HepG2 (cell line): ENCODE data around the gene TMEM95. TPM values are rescaled to one million over a fixed set of nuclear protein-coding genes. Genes with fewer than 3 reads are reported as not detected.

ENCODE experiments used
- ATF1 ChIP-seq: IDR thresholded peaks from 2 replicates; pipeline ENCODE4 v1.6.1; 2016; ENCODE audit warnings: mild to moderate bottlenecking, control low read depth
- CSRNP1 ChIP-seq: sonication (generic); formaldehyde crosslinking; IDR thresholded peaks from 2 replicates; pipeline ENCODE4 v1.8.1; 2023; ENCODE audit warnings: mild to moderate bottlenecking, missing genetic modification reagents
- DRAP1 ChIP-seq: IDR thresholded peaks from 2 replicates; pipeline ENCODE4 v1.6.1; 2016; ENCODE audit warnings: missing genetic modification reagents, missing compliant biosample characterization
- ETV6 ChIP-seq: sonication (generic); formaldehyde crosslinking; conservative IDR thresholded peaks from 2 replicates; pipeline ENCODE4 v1.4.0; 2020; ENCODE audit warnings: missing genetic modification reagents
- GTF2F1 ChIP-seq: fragments of 150-350 bp; IDR thresholded peaks from 2 replicates; pipeline ENCODE4 v1.6.1; 2014; ENCODE audit warnings: low read length
- JUN ChIP-seq: sonication (generic); formaldehyde crosslinking; IDR thresholded peaks from 2 replicates; pipeline ENCODE4 v1.4.0; 2020; ENCODE audit warnings: mild to moderate bottlenecking, missing genetic modification reagents
- KDM2A ChIP-seq: sonication (generic); formaldehyde crosslinking; IDR thresholded peaks from 2 replicates; pipeline ENCODE4 v1.4.0; 2020; ENCODE audit warnings: low read depth, missing genetic modification reagents, borderline replicate concordance
- KMT2A ChIP-seq: sonication (generic); formaldehyde crosslinking; IDR thresholded peaks from 2 replicates; pipeline ENCODE4 v1.4.0; 2020; ENCODE audit warnings: missing genetic modification reagents
- NFE2L1 ChIP-seq: sonication (generic); formaldehyde crosslinking; IDR thresholded peaks from 2 replicates; pipeline ENCODE4 v1.4.0; 2020; ENCODE audit warnings: missing genetic modification reagents, mild to moderate bottlenecking, borderline replicate concordance
- NR2F1 ChIP-seq, 2 experiments: fragments of 450-650 bp in 1 of 2; formaldehyde crosslinking in 1 of 2; IDR thresholded peaks; 2 replicates each; pipeline versions ENCODE4 v1.5.0 to v1.6.1; 2016 to 2020; ENCODE audit warnings: mild to moderate bottlenecking in 1 of 2, missing compliant biosample characterization in 1 of 2, missing genetic modification reagents in 1 of 2, moderate library complexity in 1 of 2
- PCBP2 ChIP-seq: fragments of 200-400 bp; formaldehyde crosslinking; optimal IDR thresholded peaks from 2 replicates; pipeline ENCODE3; 2018; ENCODE audit warnings: low read length, low read depth; ENCODE audit not compliant: poor library complexity, severe bottlenecking
- SYNCRIP ChIP-seq: fragments of 200-400 bp; formaldehyde crosslinking; IDR thresholded peaks from 2 replicates; pipeline ENCODE4 v1.6.1; 2018; ENCODE audit warnings: mild to moderate bottlenecking, low read depth, low read length; ENCODE audit not compliant: insufficient read depth
- TAF1 ChIP-seq: sonication (generic); formaldehyde crosslinking; IDR thresholded peaks from 2 replicates; pipeline ENCODE4 v1.4.0; 2020; ENCODE audit warnings: missing genetic modification reagents
- YEATS4 ChIP-seq: sonication (generic); formaldehyde crosslinking; IDR thresholded peaks from 2 replicates; pipeline ENCODE4 v1.4.0; 2020; ENCODE audit warnings: missing genetic modification reagents, borderline replicate concordance
- ZBTB39 ChIP-seq: sonication (generic); formaldehyde crosslinking; IDR thresholded peaks from 2 replicates; pipeline ENCODE4 v1.5.0; 2020; ENCODE audit warnings: missing genetic modification reagents
- ZBTB46 ChIP-seq: sonication (generic); formaldehyde crosslinking; IDR thresholded peaks from 2 replicates; pipeline ENCODE4 v1.4.0; 2020; ENCODE audit warnings: mild to moderate bottlenecking, missing genetic modification reagents, borderline replicate concordance
- ZC3H13 ChIP-seq: sonication (generic); formaldehyde crosslinking; IDR thresholded peaks from 2 replicates; pipeline ENCODE4 v1.8.1; 2023; ENCODE audit warnings: mild to moderate bottlenecking, missing genetic modification reagents, moderate library complexity
- ZFAT ChIP-seq: sonication (generic); formaldehyde crosslinking; conservative IDR thresholded peaks from 2 replicates; pipeline ENCODE4 v1.8.1; 2023; ENCODE audit warnings: missing genetic modification reagents, inconsistent platforms
- ZNF138 ChIP-seq: sonication (generic); formaldehyde crosslinking; IDR thresholded peaks from 2 replicates; pipeline ENCODE4 v1.5.0; 2020; ENCODE audit warnings: mild to moderate bottlenecking, low read depth, missing genetic modification reagents
- ZNF263 ChIP-seq: sonication (generic); formaldehyde crosslinking; IDR thresholded peaks from 2 replicates; pipeline ENCODE4 v1.4.0; 2020; ENCODE audit warnings: missing genetic modification reagents
- ZNF605 ChIP-seq: sonication (generic); formaldehyde crosslinking; IDR thresholded peaks from 2 replicates; pipeline ENCODE4 v1.8.0; 2022; ENCODE audit warnings: mild to moderate bottlenecking, missing genetic modification reagents
- ZNF619 ChIP-seq: sonication (generic); formaldehyde crosslinking; IDR thresholded peaks from 2 replicates; pipeline ENCODE4 v1.4.0; 2020; ENCODE audit warnings: mild to moderate bottlenecking, missing genetic modification reagents
- ZNF644 ChIP-seq: IDR thresholded peaks from 2 replicates; pipeline ENCODE4 v1.6.1; 2016; ENCODE audit warnings: low read depth
- ZNF737 ChIP-seq: sonication (generic); formaldehyde crosslinking; IDR thresholded peaks from 2 replicates; pipeline ENCODE4 v1.5.0; 2020; ENCODE audit warnings: missing genetic modification reagents, mild to moderate bottlenecking, borderline replicate concordance
- ZNF891 ChIP-seq: sonication (generic); formaldehyde crosslinking; IDR thresholded peaks from 2 replicates; pipeline ENCODE4 v1.5.0; 2020; ENCODE audit warnings: mild to moderate bottlenecking, missing genetic modification reagents
- polyA plus RNA-seq, 8 experiments: library from polyadenylated mRNA; depleted of rRNA in 3 of 8; stranded (reverse) in 7 of 8; unstranded in 1 of 8; fragments of >200 nt; fragmentation: Illumina TruSeq in 4 of 8; extraction: Trizol in 4 of 8; gene quantifications; 2 replicates each; pipeline versions ENCODE4 v1.2.1 to v1.2.3, GENCODE V29; 2011 to 2016; ENCODE audit warnings: low read depth in 4 of 8, missing spikeins in 1 of 8, mixed read lengths in 1 of 8; ENCODE audit not compliant: insufficient read depth in 1 of 8
- total RNA-seq, 5 experiments: library from RNA; depleted of rRNA; stranded (reverse); fragments of >200 nt; fragmentation: Illumina TruSeq; extraction: Trizol; gene quantifications; 2 replicates each; pipeline ENCODE4 v1.2.3, GENCODE V29; 2016; ENCODE audit warnings: low read depth in 1 of 5

The TMEM95 gene
- total and polyA plus RNA-seq, 2 of the 13 experiments (the other 11 are each of a cell fraction or from before 2014, with no cell fraction given), result not detected

GRCh38 chr17:7403043-7403726 is 48.2 kb downstream of the TMEM95 start (continued):
- TF ChIP-seq JUN (CRISPR knock-in tag), result no peak
- TF ChIP-seq PCBP2, result no peak
- TF ChIP-seq NFE2L1 (CRISPR knock-in tag), result no peak
- 0 out of 2 replicates have a peak, but pooled peaks have one; percentile 29 for TF ChIP-seq ZNF737 (CRISPR knock-in tag)
- no peak for TF ChIP-seq ZBTB39 (CRISPR knock-in tag)
- no peak for TF ChIP-seq ZNF138
- TF ChIP-seq NR2F1 (CRISPR knock-in tag; IDR thresholded peaks at IDR 0.05), result no peak
- TF ChIP-seq TAF1, result no peak
- TF ChIP-seq CSRNP1 (CRISPR knock-in tag), result peak; percentile 28; the same call in 1 of the 2 replicates
- TF ChIP-seq ATF1 (CRISPR knock-in tag), result peak; percentile 48; the same call in 1 of the 2 replicates
- TF ChIP-seq ZNF605 (CRISPR knock-in tag), result no peak
- no peak for TF ChIP-seq KDM2A (CRISPR knock-in tag)
- TF ChIP-seq ZFAT (CRISPR knock-in tag), result no peak
- no peak; the same call in 1 of the 2 replicates for TF ChIP-seq YEATS4 (CRISPR knock-in tag)
- TF ChIP-seq ZC3H13 (CRISPR knock-in tag), result no peak
- TF ChIP-seq ZBTB46 (CRISPR knock-in tag), result no peak
- TF ChIP-seq ZNF644 (CRISPR knock-in tag), result no peak
- no peak for TF ChIP-seq ZNF263 (CRISPR knock-in tag)
- TF ChIP-seq ETV6, result no peak
- TF ChIP-seq ZNF619 (CRISPR knock-in tag), result no peak
- no peak for TF ChIP-seq ZNF891
- no peak for TF ChIP-seq DRAP1 (CRISPR knock-in tag)
- TF ChIP-seq GTF2F1, result no peak
- TF ChIP-seq SYNCRIP, result no peak
- TF ChIP-seq KMT2A (CRISPR knock-in tag), result no peak
